A549 treated with DMSO at 1 μM for 4 hours (cell line): ENCODE measurements around the gene GVQW3. TPM values are rescaled to one million over a fixed set of nuclear protein-coding genes. Genes with fewer than 3 reads are reported as not detected.

ENCODE experiments used
- total RNA-seq: library from RNA; stranded (reverse); fragments of 200-300 nt; extraction: Qiagen RNA extraction; gene quantifications from 5 replicates; pipeline ENCODE4 v1.2.3, GENCODE V29; 2022; ENCODE audit warnings: low read depth

GVQW3 gene
- total RNA-seq = 0.78 to 1.4 TPM (median 1.0 TPM) in 5 replicates

GRCh38 chr11:76380977-76381719, at the start of gene GVQW3, which contains the start of gene THAP12:
Gene GVQW3, plus strand, starts transcription at chr11:76381323. Its CDS starts 506 bp downstream, at chr11:76381829.
Gene THAP12, minus strand, starts transcription at chr11:76381132. Its CDS starts 296 bp downstream, at chr11:76380836.

GRCh38 chr11:76444384-76445120, 63.4 kb downstream of the GVQW3 start, which contains the start of gene EMSY:
Gene EMSY, plus strand, starts transcription at chr11:76445018. Its CDS starts 1,921 bp downstream, at chr11:76446939.

Other genes with a start within 250 kb of the GVQW3 start
- 0.88 to 1.4 TPM (median 1.2 TPM) in 5 replicates for gene WNT11, start 174.8 kb upstream of the GVQW3 start, total RNA-seq
- 47.0 to 57.5 TPM (median 52.3 TPM) in 5 replicates for gene THAP12, start 191 bp upstream of the GVQW3 start, total RNA-seq
- 12.2 to 21.0 TPM (median 16.0 TPM) in 5 replicates for gene EMSY, start 63.7 kb downstream of the GVQW3 start, total RNA-seq